ENCODE data around the gene SCN8A.

The SCN8A gene

GRCh38 chr12:51844854-51845253, 253.8 kb downstream of the SCN8A start:
- TF ChIP-seq, protein P1, sequence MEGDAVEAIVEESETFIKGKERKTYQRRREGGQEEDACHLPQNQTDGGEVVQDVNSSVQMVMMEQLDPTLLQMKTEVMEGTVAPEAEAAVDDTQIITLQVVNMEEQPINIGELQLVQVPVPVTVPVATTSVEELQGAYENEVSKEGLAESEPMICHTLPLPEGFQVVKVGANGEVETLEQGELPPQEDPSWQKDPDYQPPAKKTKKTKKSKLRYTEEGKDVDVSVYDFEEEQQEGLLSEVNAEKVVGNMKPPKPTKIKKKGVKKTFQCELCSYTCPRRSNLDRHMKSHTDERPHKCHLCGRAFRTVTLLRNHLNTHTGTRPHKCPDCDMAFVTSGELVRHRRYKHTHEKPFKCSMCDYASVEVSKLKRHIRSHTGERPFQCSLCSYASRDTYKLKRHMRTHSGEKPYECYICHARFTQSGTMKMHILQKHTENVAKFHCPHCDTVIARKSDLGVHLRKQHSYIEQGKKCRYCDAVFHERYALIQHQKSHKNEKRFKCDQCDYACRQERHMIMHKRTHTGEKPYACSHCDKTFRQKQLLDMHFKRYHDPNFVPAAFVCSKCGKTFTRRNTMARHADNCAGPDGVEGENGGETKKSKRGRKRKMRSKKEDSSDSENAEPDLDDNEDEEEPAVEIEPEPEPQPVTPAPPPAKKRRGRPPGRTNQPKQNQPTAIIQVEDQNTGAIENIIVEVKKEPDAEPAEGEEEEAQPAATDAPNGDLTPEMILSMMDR (IDR thresholded peaks at IDR 0.05), result no peak
- H3K4me1 Mint-ChIP-seq, result peaks cover 69% of the 10 kb centered on the region
- peak overlapping the region; percentile 89 for H3K4me3 Mint-ChIP-seq
- H3K27ac Mint-ChIP-seq, result no peak overlapping the region
- H3K27me3 Mint-ChIP-seq (ENCODE audit: low read depth, poor library complexity), result no peaks in the 10 kb centered on the region
- DNase-seq, result no peak
- H3K9me3 Mint-ChIP-seq, result no peaks in the 10 kb centered on the region
- H3K36me3 Mint-ChIP-seq (ENCODE audit: low read depth), result no peaks in the 10 kb centered on the region

DNA sequence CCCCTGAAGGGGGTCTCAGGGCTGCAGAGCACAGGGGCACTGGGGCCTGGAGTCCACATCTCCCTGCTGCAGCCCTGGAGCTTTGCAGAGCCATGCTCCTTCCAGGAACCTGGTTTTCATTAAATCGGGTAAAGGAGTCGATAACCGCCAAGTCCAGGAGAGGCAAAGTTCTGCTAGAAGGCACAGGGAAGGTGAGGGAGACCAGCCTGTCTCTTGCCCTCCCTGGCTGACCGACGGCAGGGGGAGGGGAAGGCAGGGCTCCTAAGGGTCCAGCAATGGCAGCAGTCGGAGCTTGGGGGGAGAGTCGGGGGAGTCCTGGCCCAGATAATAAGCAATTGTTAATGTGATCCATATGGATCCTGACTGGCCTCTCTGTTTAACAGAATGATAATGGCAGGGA, 254.4 kb downstream of the SCN8A start:
- H3K27me3 Mint-ChIP-seq (ENCODE audit: low read depth, poor library complexity), result no peaks in the 10 kb centered on the region
- DNase-seq, result no peak
- H3K9me3 Mint-ChIP-seq, result no peaks in the 10 kb centered on the region
- no peak overlapping the region for H3K27ac Mint-ChIP-seq
- H3K4me1 Mint-ChIP-seq, result peaks cover 69% of the 10 kb centered on the region
- TF ChIP-seq, protein P1 (IDR thresholded peaks at IDR 0.05), result no peak
- no peaks in the 10 kb centered on the region for H3K36me3 Mint-ChIP-seq (ENCODE audit: low read depth)
- H3K4me3 Mint-ChIP-seq, result peak overlapping the region; percentile 89

DNA sequence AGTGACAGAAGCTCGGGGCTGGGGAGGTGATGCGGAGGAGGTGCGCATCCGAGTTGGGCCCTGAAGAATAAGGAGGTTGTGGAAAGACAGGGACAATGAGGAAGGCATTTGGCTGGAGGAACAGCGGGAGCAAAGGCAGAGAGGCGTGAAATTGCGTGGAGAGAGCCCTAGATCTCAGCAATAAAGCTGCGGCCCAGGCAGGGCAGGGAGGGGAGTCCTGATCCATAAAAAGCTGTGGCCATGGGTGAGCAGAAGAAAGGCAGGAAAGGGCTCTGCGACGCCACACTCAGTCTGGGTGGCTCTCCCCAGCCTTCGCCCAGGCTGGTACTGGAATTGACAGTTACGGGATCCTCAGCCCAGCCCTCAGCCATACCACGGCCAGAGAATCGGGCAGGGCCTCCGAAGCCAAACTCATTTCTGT, 255.2 kb downstream of the SCN8A start:
- DNase-seq, result no peak
- H3K27ac Mint-ChIP-seq, result peak overlapping the region; percentile 77
- H3K4me1 Mint-ChIP-seq, result peaks cover 73% of the 10 kb centered on the region

DNA sequence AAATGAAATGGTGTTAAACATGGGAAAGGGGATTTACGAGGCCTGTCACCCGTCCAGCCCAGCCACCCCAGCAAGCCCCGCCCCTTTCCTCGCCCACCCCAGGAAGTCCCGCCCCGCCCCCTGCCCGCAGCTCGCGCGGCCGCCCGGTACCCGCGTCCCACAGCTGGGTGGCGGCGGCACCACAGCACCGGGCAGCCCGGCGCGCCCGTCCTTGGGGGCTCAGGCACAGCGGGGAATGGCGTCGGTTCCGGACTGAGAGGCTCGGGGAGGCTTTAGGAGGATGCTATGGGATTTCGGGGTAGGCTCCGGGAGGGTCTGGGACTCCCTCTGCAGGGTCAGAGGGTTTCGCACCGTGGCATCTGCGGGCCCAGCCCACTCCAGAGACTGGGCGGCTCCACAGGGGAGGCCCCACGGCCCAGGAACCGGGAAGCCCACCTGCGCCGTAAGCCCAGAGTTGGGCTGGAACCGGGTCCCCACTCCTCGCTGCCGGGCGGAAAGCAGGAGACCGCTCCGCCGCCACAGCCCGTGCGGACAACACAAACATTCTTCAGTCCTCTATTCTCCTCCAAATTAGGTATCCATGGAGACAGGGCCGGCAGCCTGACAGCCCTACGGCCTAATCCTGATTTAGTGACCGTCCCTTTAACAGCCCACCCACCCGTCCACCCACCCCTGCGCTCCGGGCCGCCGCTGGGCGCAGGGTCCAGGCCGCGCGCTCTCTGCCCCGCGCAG, 256.0 kb downstream of the SCN8A start:
- Mint-ChIP-seq H3K36me3 (ENCODE audit: low read depth) (no peaks in the 10 kb centered on the region), H3K4me3 (peak overlapping the region; percentile 89), H3K9me3 (no peaks in the 10 kb centered on the region), H3K27me3 (ENCODE audit: low read depth, poor library complexity) (no peaks in the 10 kb centered on the region), H3K4me1 (peaks cover 73% of the 10 kb centered on the region), H3K27ac (peak overlapping the region; percentile 42)
- peak; percentile 88 for DNase-seq
- TF ChIP-seq, protein P1 (IDR thresholded peaks at IDR 0.05), result no peak

More for the DNA sequence above, 255.2 kb downstream of the SCN8A start:
- Mint-ChIP-seq H3K9me3 (no peaks in the 10 kb centered on the region), H3K27me3 (ENCODE audit: low read depth, poor library complexity) (no peaks in the 10 kb centered on the region), H3K36me3 (ENCODE audit: low read depth) (no peaks in the 10 kb centered on the region), H3K4me3 (peak overlapping the region; percentile 89)
- TF ChIP-seq, protein P1 (IDR thresholded peaks at IDR 0.05), result no peak

DNA sequence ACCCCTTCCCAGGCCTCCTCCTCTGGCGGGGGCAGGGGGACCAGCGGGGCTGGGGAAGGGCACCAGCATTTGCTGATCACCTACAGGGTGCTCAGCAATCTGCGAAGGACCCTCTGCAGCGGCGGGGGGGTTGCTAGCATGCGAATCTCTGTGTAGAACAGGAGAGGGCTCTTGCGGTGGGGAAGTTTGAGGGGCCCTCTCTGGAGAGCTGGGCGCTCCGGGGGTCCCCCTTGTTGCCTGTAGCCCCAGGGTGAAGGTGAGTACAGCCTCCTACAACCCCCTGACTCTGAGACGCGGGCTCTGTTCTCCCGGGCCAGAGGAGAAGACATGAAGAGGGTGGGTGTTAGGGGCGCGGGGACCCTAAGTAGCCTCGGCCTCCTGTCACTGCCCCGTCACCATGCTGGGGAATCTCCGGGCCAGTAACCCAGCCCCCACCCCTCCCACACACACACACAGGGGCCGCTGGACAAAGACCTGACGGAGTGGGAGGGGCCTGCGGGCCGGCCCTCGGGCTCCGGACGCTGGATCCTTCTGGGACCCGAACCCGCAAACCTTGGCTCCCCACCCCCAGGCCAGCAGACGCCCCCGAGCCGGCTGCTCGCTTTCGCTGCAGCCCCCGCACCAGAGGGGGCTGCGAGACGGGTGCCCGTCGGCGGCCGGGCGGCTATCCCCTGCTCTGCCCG, 256.8 kb downstream of the SCN8A start:
- DNase-seq, result peak; percentile 75
- Mint-ChIP-seq H3K27ac (peak overlapping the region; percentile 94), H3K9me3 (no peaks in the 10 kb centered on the region), H3K27me3 (ENCODE audit: low read depth, poor library complexity) (no peaks in the 10 kb centered on the region), H3K36me3 (ENCODE audit: low read depth) (no peaks in the 10 kb centered on the region), H3K4me3 (peak overlapping the region; percentile 89), H3K4me1 (peaks cover 73% of the 10 kb centered on the region)
- TF ChIP-seq, protein P1 (IDR thresholded peaks at IDR 0.05), result no peak

Data from nephron progenitor cell (in vitro differentiated cells).